HG03558 (cell line): ENCODE data around the gene CACHD1.
"Not testable (repeated sequence)": the region's sequence is repeated elsewhere in the genome, so short reads cannot be mapped to it uniquely, and the experiment has no call there.

ENCODE experiments used
- ATAC-seq: cut with Tn5 transposase; IDR thresholded peaks from one replicate; pipeline ENCODE4 v1.9.1; 2021; ENCODE audit warnings: moderate number of reproducible peaks; ENCODE audit not compliant: unreplicated experiment; ENCODE audit errors: extremely low read depth

Gene CACHD1

DNA sequence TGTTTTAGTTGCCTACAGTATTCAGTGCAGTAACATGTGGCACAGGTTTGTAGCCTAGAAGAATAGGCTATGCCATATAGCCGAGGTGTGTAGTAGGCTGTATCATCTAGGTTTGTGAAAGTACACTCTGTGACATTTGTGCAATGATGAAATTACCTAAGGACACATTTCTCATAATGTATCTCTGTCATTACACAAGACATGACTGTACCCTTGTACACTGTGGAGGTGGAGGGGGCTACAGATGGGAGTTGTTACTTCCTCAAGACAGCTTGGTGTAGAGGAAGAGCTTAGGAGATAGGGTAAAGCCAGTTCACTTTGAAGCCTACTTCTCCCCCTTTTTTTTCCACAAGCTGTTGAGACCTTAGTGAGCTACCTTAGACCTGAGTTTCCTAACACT, 215.3 kb downstream of the CACHD1 start:
- no peak for ATAC-seq

DNA sequence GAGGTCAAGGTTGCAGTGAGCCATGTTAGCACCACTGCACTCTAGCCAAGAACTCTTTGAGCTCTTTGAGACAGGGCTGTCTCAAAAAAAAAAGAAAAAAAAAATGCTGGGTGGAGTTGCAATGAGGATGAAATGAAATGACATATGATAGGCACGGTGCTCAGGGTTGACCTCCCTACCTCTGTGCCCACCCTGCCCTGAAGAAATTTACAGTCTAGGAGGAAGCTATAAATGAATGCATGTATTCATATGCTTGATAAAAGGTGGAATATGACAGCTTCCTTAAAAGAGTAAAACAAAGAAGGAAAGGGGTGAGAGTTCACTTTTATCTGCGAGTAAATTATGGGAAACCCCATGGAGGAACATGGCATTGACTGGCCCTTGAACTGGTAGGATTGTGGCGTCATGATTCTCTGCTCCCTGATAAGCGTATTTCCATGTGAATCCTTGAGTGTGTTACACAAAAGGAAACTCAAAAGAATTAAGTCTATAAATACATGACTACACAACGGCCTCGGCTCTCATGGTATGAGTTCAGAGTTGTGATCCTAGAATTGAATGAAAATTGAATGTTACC, 215.9 kb downstream of the CACHD1 start:
- ATAC-seq: no peak

DNA sequence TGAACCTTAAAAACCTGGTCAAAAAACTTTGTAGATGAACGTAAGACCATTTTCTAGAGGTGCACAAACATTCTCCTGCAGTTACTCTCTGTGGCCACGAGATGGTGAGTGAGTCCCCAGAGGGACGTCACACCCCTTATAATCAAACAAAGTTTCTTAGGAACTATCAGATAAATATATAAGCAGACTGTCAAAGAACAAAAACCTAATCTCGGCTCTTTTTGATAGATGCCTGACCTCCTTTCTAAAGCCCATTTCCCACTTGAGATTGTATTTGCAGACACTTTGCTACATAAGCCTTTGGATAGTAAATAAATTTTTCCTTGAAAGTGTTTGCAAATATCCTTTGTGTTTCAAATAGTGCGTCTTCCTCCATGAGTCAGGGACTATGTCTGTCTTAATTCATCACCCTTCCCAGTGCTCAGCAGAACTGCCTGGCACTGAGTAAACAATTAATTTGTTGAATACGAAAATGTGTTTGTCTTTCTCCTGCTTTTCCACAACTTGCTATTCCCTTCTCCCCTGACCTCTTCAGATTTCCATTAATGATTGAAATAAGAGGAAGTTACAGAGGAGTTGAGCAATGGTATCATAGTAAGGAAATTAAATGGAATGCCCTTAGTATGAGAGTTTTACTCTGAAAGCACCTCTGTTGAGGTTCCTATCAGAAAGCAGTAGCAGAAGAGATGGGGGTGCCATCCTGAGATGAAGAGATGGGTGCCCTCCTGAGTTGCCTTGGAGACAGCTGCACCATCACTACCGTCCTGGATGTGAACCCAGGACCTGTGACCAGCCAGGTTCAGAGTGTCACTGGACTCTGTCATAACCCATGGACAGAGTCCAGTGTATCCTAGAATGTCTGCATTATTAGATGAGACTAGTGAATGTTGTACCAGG, 217.1 kb downstream of the CACHD1 start:
- no peak for ATAC-seq

DNA sequence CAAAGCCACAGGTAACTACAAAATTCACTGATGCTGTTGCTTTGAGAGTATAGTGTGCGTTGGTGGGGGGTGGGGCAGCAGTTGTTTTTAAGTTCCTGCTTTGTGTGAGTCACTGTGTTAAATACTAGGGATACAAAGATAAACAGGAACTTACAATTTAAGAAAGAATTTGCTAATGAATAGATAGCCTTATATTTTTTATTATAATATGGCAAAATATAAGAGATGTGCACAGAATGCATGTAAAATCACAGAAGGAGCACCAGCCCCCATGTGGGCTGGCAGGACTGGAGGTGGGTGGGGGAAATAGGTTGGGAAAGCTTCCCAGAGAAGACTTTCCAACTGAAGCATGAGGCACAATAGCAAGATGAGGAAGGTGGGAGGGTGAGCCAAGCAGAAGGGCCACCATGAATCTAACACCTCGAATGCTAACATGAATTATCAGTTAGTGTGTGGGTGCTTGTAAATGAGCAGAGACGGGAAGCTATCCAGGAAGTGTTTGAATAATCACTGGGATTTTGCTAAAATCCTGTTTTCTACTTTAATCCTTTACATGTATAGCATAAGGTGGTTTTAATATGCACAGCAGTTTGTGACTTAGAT, 217.9 kb downstream of the CACHD1 start:
- no peak for ATAC-seq

DNA sequence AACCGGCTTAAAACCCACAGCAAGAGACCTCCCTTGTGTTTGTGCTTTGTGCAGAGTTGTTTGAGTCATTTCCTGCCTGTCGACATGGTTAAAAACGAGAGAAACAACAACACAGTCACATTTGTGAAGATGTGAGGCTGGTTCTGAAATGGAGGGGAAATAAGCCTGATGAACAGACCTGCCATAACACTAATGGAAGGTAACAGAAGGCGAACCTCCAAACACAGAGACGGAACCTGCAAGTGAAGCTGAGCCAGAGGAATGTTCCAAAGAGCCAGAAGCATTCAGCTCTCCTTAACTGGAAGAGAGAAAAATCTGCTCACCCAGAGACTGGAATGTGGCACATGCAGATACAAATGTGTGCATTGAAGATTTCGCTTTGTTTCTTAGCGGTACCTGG, 221.7 kb downstream of the CACHD1 start:
- ATAC-seq: no peak

DNA sequence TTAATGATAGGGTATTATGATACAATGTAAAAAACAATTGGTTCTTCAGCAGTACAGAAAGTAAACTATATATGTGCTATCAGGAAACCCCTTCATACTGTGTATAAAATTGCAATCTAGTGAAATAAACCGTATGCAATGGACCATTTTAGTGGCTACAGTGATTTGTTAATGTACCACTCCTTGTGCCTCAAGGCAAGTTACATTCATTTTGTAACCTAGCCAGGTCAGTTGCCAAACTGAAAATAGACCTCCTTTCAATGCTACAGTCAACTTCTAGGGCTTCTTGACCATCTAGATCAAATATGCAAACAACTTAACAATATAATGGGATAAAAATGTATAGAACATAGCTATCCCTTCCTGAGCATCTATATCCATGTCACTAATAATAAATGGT, 223.0 kb downstream of the CACHD1 start:
- no peak for ATAC-seq

DNA sequence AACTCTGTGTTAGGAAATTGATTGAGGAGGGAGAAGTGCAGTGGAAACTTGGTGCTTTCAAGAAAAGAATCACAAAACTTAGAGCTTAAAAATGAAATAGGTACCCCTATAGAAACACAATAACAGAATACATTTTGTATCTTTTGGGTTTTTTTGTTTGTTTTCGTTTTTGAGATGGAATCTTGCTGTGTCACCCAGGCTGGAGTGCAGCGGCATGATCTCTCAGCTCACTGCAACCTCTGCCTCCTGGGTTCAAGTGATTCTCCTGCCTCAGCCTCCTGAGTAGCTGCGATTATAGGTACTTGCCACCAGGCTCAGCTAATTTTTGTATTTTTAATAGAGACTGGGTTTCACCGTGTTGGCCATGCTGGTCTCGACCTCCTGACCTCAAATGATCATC, 223.5 kb downstream of the CACHD1 start:
- ATAC-seq: no peak

DNA sequence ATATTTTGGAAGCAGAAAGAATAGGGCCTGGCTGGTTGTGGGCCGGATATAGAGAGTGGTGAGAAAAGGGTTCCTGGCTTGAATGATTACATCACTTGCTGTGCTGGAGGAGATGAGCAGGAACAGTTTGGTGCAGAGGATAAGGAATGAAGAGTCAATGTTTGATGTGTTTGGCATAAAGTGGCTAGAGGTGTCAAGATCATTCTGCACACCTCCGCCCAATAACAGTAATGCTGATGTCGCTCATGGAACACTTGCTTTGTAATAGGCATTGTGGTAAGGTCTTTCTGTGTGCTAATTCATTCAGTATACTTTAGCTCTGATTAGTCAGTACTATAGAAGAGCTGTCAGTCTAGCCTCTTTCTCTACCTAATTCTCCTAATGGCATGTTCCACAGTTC, 226.9 kb downstream of the CACHD1 start:
- ATAC-seq: no peak

DNA sequence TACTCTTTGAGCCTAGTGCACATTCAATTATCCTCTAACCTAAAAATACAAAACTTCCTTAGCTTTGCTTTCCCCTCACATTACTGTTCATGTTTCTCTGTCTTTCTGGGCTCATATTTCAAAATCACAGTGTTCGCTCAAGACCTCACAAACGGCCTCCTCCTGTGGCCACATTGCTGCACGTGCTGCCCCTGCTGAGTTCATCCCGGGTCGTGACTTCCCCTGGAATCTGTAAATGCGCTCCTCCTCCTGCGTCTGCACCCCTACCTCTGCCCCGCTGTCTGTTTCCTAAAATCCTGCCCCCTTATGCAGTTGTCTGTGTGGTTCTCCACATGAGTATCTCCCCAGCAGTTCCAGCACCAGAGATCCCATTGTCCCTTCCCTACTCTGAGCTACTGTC, 229.4 kb downstream of the CACHD1 start:
- ATAC-seq: no peak

DNA sequence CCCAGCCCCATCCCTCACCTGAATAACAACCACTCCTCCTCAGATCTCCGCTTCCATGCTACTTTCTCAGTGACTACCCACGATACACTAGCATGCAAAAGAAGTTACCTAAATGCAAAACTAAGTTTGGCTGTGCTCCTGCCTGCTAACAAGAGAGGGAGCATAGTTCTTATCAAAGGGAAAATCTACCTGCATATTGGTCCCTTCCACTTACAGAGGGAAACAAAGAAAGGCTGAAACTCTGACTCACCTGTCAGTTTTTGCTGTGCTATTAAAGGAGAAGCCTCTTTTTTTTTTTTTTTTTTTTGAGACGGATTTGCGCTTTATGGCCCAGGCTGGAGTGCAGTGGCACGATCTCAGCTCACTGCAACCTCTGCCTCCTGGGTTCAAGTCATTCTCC, 231.1 kb downstream of the CACHD1 start:
- no peak for ATAC-seq

DNA sequence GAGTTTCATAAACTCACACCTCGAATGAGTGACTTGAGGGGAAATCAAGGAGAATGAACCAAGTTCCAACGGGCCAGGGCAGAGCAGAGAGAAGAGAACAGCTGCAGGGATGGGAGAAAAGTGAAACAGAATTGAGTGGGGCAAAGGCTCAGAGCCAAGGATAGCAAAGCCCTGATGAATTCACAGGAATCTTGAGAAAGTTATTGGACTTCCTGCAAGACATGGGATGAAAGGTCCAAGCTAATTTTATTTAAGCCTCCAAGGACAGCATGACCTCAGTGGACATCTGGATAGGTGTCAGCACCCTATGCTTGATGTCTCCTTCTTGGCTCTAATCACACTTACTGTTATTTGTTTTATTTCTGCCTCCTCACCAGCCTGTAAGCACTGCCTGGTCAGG, 232.0 kb downstream of the CACHD1 start:
- ATAC-seq: no peak

DNA sequence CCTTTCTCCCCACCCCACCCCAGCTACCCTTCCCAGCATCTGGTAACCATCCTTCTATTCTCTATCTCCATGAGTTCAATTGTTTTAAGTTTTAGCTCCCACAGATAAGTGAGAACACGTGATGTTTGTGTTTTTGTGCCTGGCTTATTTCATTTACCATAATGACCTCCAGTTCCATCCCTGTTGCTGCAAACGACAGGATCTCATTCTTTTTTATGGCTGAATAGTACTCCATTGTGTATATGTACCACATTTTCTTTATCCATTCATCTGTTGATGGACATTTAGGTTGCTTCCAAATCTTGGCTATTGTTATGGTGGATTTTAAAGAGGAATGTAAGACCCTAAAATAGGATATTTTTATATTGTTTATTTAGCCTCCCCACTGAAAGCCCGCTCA, 232.7 kb downstream of the CACHD1 start:
- not testable (repeated sequence) for ATAC-seq

DNA sequence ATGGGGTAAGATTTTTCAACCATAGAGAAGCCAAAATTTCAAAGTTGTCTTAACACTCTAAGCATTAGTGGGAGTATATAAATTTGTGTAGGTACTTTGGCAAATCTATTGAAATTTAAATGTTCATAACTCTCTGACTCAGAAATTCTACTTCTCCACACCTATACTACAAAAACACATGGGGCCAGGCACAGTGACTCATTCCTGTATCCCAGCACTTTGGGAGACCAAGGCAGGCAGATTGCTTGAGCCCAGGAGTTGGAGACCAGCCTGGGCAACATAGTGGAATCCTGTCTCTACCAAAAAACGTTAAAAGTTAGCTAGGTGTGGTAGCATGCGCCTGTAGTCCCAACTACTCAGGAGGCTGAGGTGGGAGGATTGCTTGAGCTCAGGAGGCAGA, 233.7 kb downstream of the CACHD1 start:
- ATAC-seq: no peak

DNA sequence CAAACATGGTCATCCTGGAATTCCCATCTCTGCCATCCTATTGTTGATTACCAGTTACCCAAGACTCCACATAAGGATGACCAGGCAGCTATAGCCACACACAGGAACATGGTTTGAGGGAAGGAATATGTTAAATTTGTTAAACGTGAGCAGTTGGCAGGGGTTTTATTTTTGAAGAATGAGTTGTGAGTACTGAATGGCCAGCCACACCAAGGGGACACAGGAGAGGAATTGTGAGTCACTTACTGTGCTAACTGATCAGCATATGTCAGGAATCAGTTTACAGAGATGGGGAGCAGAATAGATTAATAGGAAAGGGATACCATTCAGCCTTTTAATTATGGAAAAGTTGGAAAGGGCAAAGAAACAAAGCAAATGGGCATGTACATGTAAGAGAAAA, 235.7 kb downstream of the CACHD1 start:
- ATAC-seq: no peak

DNA sequence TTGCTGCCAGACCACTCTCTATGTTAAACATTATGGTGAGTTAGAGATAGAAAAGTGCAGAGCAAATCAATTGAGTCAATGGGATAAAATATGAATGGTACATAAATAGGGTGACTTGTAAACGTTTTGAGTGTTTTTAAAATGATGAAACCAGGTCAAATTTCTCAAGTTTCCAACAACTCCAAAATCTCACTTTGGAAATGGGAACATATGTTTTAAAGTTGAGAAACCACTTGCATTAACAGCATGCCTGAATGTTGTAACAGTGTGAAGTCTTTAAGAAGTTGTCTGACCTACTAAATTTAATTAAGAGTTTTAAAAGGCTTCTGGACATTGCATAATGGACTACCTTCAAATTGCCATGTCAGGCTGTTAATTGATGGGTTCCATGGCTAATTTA, 241.3 kb downstream of the CACHD1 start:
- no peak for ATAC-seq

DNA sequence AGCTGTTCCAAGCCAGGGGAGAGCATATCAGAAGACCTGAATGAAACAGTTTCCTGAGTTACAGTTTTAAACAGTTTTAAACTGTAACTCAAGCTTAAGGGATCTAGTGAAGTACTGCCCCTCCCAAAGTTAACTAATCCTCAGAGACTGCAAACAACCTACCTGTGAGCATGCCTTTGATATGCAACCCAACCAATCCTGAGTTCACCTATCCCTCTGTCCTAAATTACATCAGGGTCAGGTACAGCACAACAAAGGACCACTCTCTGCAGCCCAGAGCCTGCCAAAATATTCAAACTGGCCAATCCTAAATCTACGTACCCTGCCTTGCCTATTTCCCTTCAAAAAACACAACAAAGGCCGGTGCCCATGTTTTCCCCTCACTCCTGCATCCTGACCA, 242.1 kb downstream of the CACHD1 start:
- ATAC-seq: no peak

DNA sequence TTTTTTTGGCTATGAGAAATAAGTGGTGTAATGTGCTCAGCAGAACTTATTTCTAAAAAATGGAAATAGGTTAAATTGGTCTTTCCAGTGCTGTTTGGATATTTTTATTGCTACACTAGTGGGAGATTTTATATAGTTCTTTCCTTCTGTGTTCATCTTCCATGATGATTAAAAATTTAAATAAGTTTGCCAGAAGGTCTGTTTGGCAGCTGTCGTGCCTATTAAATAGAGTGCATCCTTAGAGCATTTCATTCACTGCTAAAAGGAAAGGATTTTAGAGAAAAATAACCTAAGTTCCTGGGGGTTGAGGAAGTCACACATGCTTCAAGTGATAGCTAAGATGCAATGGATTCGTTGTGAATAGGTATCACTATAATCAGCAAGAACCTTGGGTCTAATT, 245.3 kb downstream of the CACHD1 start:
- ATAC-seq: no peak

DNA sequence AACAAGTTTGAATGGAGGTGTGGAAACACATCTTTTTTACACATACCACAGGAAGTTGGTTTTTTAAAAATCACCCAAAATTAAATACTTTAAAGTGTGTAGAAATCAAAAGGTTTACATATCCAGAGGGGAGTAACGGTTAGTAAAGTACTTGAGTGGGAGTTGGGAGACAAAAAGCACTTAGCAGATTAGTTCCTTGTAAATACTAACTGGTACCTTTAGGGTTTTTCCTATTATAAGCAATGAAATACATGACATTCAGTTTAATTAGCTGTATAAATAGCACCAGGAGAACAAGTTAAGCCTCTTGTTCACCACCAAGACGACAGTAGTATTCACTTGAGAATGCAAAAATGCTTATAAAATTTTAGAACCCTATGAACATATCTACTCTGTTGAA, 251.2 kb downstream of the CACHD1 start:
- no peak for ATAC-seq

DNA sequence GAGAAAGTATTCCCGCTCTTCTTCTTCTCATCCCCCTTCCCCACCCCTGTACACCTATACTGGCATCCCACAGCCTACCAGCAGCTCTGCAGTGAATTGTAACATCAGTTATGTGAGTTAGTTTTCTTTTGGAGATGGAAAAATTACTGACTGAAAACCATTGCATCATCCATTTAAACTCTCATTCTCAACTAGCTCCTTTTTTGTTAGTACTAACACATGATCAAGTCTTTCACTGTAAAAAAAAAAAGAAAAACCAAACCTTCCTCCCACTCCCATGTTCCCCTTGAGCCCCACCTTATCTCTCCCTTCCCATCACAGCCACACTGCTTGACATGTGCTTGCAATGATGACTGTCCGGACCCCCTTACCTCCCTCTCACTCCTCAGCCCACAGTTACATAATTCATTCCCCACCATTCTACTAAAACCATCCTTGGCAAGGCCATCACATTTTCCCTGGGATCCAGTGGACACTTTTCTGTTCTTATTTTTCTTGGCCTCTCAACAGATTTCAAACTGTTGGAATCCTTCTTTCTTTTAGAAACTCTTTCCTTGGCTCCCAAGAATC, 251.7 kb downstream of the CACHD1 start:
- no peak for ATAC-seq

DNA sequence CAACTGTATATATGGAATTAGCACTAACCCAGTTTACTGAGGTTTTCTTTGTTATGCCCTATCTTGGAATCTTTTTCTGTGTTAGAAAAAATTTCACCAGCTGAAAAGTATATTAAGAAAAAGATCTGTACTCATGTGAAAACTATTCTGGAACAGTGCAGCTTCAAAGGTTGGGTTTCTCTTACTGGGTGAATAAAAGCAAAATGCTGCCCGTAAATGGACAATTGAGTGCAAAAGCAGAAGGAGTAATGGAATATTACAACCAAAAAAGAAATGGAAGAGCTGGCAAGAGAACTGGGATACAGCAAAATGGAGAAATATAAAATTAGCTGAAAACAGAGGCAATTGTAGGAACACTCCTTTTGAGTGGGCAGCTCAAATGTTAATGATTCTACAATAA, 257.9 kb downstream of the CACHD1 start:
- no peak for ATAC-seq

DNA sequence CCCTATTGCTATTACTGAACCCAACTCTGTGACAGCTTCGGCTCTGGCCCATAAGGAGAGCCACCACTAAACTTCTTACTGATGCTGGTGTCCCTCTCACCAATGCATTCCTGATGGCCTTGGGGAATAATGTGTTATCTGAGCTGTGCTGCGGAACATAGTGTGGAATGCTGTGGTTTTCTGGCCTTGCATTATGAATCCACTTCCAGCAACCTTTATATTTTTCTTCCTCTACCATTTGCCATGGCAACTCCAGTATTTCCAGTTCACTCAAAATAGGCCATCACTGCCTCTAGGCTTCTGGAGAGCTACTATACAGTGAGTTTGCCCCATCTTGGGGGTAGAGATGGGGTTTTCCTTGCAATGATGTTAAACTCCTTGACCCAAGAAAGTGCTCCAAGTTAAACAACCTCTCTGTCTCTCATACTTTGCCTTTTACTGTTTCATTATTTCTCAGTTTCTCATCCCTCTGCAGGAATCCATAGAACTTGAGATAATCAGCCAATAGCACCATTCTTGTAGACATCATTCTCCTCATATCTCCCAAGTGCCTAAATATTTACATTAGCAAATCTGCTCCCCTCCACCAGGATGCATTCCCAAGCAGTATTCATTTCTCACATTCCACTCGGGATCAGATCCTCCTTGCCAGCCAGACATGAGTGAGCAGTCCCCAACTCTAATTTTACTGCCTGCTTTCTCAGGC, 263.8 kb downstream of the CACHD1 start:
- no peak for ATAC-seq
